ENCODE results near the gene RRP36.

The RRP36 gene

DNA sequence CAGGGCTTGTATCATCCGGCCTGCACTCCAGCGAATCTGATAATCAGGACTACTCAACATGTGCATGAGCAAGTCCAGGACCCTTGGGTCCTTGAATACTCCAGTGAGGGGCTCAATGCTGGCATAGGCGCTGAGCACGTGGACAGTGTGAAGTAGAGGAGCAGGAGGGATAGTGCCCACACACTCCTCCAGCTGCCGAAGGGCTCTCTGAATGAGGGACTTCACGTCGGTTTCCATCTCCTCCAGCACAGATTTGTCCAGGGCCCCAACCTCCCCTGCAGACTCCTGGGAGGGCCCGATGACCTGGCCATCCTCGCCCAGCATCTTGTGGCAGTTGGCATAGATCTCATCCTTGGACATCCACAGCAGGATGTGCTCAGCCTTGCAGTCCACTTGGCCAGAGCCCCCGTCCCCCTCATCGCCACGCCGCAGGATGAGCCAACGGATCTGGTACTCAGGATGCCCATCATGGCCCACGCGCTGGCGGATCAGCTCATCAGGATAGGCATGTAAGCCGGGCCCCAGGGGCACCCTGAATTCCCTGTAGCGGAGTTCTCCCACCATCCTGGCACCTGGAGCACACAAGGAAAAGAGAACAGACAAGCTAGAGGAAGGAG is 30.9 kb downstream of the RRP36 start:
- no peak overlapping the region for H3K4me3 ChIP-seq (ENCODE audit: insufficient read depth, low read depth, low read length, poor library complexity, severe bottlenecking)
- no peak for DNase-seq
- H3K27ac ChIP-seq (ENCODE audit: insufficient read depth, low read length, poor library complexity, severe bottlenecking), result no peak overlapping the region
- H3K4me1 ChIP-seq (ENCODE audit: control insufficient read depth, insufficient read depth, low read length, poor library complexity, severe bottlenecking), result peaks cover 15% of the 10 kb centered on the region
- no peaks in the 10 kb centered on the region for H3K9me3 ChIP-seq (ENCODE audit: control insufficient read depth, low read length)
- H3K27me3 ChIP-seq (replicated peaks; ENCODE audit: control insufficient read depth, insufficient read depth, low read length, poor library complexity, severe bottlenecking), result no peaks in the 10 kb centered on the region
- peaks cover 26% of the 10 kb centered on the region for H3K36me3 ChIP-seq (ENCODE audit: control insufficient read depth, insufficient read depth, low read length)

- H3K36me3 ChIP-seq (ENCODE audit: control insufficient read depth, insufficient read depth, low read length), result peaks cover 25% of the 10 kb centered on the region
- no peak for DNase-seq
- H3K9me3 ChIP-seq (ENCODE audit: control insufficient read depth, low read length), result no peaks in the 10 kb centered on the region
Measured at GRCh38 chr6:43052842-43053544, 31.6 kb downstream of the RRP36 start.

DNA sequence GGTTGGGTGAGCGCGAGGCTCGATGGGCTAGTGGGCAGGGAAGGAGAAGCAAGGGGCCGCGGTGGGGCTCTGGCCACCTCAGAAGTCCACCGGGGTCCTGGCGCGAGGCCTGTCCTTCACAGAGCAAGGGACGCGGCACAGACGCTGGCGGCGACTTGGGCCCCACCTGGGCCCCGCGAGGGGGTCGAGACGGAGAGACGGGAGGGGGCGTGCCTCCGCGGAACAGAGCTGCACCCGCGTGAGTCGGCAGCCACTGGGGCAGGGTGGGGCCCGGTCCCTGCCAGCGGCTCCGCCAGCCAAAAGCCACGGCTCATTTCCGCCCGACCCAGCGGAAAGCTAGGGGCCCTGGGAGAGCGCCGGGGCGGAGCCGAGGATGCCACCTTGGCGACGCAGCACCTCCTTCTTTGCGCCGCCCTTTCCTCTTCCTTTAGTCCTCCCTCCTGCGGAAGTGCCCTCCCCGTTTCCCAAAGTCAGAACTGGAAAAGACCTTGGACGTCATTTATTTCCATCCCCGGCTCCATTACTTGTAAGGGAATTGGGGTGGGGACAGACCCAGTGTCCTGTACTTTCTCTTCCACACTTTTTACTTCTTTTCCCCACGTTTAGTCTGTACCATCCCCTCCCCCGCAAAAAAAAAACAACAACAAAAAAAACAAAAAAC is 32.3 kb downstream of the RRP36 start, which contains the start of gene CUL7:
TSS of gene CUL7 (minus strand) at position 307 of the 661 bp plus-strand sequence. CDS start 1,063 bp downstream, outside the sequence.
- peaks cover 23% of the 10 kb centered on the region for H3K4me1 ChIP-seq (ENCODE audit: control insufficient read depth, insufficient read depth, low read length, poor library complexity, severe bottlenecking)
- H3K4me3 ChIP-seq (ENCODE audit: insufficient read depth, low read depth, low read length, poor library complexity, severe bottlenecking), result peak within 1 kb of the TSS; percentile 71
- H3K27me3 ChIP-seq (replicated peaks; ENCODE audit: control insufficient read depth, insufficient read depth, low read length, poor library complexity, severe bottlenecking), result no peaks in the 10 kb centered on the region
- peaks cover 23% of the 10 kb centered on the region for H3K36me3 ChIP-seq (ENCODE audit: control insufficient read depth, insufficient read depth, low read length)
- H3K9me3 ChIP-seq (ENCODE audit: control insufficient read depth, low read length), result no peaks in the 10 kb centered on the region
- peak; percentile 79 to 84 (median 82) for DNase-seq
- peak within 1 kb of the TSS; percentile 79 for H3K27ac ChIP-seq (ENCODE audit: insufficient read depth, low read length, poor library complexity, severe bottlenecking)

More at GRCh38 chr6:43052842-43053544, 31.6 kb downstream of the RRP36 start:
- Histone ChIP-seq H3K27me3 (replicated peaks; ENCODE audit: control insufficient read depth, insufficient read depth, low read length, poor library complexity, severe bottlenecking) (no peaks in the 10 kb centered on the region), H3K4me3 (ENCODE audit: insufficient read depth, low read depth, low read length, poor library complexity, severe bottlenecking) (peak overlapping the region; percentile 71), H3K4me1 (ENCODE audit: control insufficient read depth, insufficient read depth, low read length, poor library complexity, severe bottlenecking) (peaks cover 17% of the 10 kb centered on the region), H3K27ac (ENCODE audit: insufficient read depth, low read length, poor library complexity, severe bottlenecking) (peak overlapping the region; percentile 79)

DNA sequence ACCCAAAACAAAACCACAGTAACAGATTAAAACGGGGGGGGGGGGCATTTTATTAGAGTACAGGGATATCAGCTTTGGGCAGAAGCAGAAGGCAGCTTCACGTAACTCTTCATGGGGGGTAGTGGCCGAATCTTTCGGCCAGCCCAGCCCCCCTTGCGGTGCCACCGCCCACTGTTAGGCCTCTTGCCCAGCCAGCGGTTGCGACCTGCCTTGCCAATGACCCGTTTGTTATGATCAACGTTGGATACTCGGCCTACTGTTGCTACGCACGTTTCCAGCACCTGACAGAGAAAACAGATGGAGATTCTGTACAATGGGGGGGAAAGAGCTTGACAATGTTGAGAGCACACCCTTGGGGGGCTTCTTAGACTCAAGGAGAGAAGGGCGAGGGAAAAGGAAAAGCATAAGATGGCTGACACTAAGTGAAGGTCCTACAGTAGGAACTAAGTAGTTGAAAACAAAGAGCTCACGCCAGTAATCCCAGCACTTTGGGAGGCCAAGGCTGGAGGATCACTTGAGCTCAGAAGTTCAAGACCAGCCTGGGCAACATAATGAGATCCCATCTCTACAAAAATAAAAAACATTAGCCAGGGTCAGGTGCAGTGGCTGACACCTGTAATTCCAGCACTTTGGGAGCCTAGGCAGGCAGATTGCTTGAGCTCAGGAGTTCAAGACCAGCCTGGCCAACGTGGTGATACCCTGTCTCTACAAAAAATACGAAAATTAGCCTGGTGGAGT is 33.0 kb downstream of the RRP36 start:
- Histone ChIP-seq H3K4me1 (ENCODE audit: control insufficient read depth, insufficient read depth, low read length, poor library complexity, severe bottlenecking) (peaks cover 28% of the 10 kb centered on the region), H3K4me3 (ENCODE audit: insufficient read depth, low read depth, low read length, poor library complexity, severe bottlenecking) (peak overlapping the region; percentile 71), H3K9me3 (ENCODE audit: control insufficient read depth, low read length) (no peaks in the 10 kb centered on the region), H3K36me3 (ENCODE audit: control insufficient read depth, insufficient read depth, low read length) (peaks cover 18% of the 10 kb centered on the region), H3K27me3 (replicated peaks; ENCODE audit: control insufficient read depth, insufficient read depth, low read length, poor library complexity, severe bottlenecking) (no peaks in the 10 kb centered on the region), H3K27ac (ENCODE audit: insufficient read depth, low read length, poor library complexity, severe bottlenecking) (peak overlapping the region; percentile 79)
- no peak for DNase-seq

DNA sequence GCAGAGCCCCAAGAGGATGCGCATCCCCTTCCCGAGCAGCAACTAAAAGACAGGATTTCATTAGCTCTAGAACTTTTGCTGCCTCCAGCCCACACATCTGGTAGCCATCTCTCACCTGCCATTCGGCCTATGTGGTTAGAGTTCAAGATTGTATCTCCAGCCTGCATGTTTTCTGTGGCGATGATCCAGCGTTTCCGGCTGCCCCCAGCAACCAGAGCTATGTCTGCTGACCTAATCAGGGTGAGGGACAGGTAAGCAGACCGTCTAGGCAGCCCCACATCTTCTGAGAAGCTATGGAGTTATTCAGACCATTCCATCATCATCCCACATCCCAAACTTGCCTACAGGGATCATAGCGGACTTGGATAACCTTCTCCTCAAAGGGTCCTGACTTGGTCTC is 34.5 kb downstream of the RRP36 start:
- H3K27ac ChIP-seq (ENCODE audit: insufficient read depth, low read length, poor library complexity, severe bottlenecking), result no peak overlapping the region
- no peak for DNase-seq
- peaks cover 37% of the 10 kb centered on the region for H3K4me1 ChIP-seq (ENCODE audit: control insufficient read depth, insufficient read depth, low read length, poor library complexity, severe bottlenecking)

DNA sequence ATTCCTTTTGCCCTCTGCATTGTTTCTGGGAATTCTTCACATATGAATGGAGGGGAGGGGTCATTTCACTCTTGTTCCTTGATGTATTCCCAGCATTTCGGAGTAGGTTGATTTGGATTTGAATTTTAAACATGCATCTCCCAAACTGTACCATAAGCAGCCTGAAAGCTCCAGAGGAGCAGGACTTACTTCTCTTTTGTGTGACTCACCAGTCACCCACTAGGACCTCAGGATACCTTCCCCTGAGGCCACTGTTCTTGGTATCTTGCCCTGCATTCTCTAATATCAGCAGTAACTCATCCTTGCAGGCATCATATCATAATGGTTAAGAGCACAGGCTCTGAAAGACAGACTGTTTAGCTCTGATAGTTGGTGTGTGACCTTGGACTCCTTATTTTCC is 37.1 kb downstream of the RRP36 start:
- Histone ChIP-seq H3K27me3 (replicated peaks; ENCODE audit: control insufficient read depth, insufficient read depth, low read length, poor library complexity, severe bottlenecking) (no peaks in the 10 kb centered on the region), H3K9me3 (ENCODE audit: control insufficient read depth, low read length) (no peaks in the 10 kb centered on the region), H3K4me1 (ENCODE audit: control insufficient read depth, insufficient read depth, low read length, poor library complexity, severe bottlenecking) (peaks cover 26% of the 10 kb centered on the region), H3K27ac (ENCODE audit: insufficient read depth, low read length, poor library complexity, severe bottlenecking) (peak overlapping the region; percentile 89), H3K36me3 (ENCODE audit: control insufficient read depth, insufficient read depth, low read length) (peaks cover 17% of the 10 kb centered on the region), H3K4me3 (ENCODE audit: insufficient read depth, low read depth, low read length, poor library complexity, severe bottlenecking) (peak overlapping the region; percentile 97)
- no peak for DNase-seq

More for the DNA sequence above, 34.5 kb downstream of the RRP36 start:
- Histone ChIP-seq H3K27me3 (replicated peaks; ENCODE audit: control insufficient read depth, insufficient read depth, low read length, poor library complexity, severe bottlenecking) (no peaks in the 10 kb centered on the region), H3K9me3 (ENCODE audit: control insufficient read depth, low read length) (no peaks in the 10 kb centered on the region), H3K4me3 (ENCODE audit: insufficient read depth, low read depth, low read length, poor library complexity, severe bottlenecking) (no peak overlapping the region), H3K36me3 (ENCODE audit: control insufficient read depth, insufficient read depth, low read length) (peaks cover 12% of the 10 kb centered on the region)

- Histone ChIP-seq H3K27me3 (replicated peaks; ENCODE audit: control insufficient read depth, insufficient read depth, low read length, poor library complexity, severe bottlenecking) (no peaks in the 10 kb centered on the region), H3K9me3 (ENCODE audit: control insufficient read depth, low read length) (no peaks in the 10 kb centered on the region), H3K4me3 (ENCODE audit: insufficient read depth, low read depth, low read length, poor library complexity, severe bottlenecking) (peak within 1 kb of the TSS; percentile 97), H3K27ac (ENCODE audit: insufficient read depth, low read length, poor library complexity, severe bottlenecking) (peak within 1 kb of the TSS; percentile 89), H3K4me1 (ENCODE audit: control insufficient read depth, insufficient read depth, low read length, poor library complexity, severe bottlenecking) (peaks cover 22% of the 10 kb centered on the region), H3K36me3 (ENCODE audit: control insufficient read depth, insufficient read depth, low read length) (peaks cover 17% of the 10 kb centered on the region)
- DNase-seq, result peak; percentile 93 to 98 (median 96)
Measured at GRCh38 chr6:43059168-43060033, 38.0 kb downstream of the RRP36 start, which contains the start of the genes KLC4 and MRPL2. Gene KLC4 (plus strand): TSS chr6:43059631. CDS start chr6:43061336, 1,705 bp downstream. Gene MRPL2 (minus strand): TSS chr6:43059434. CDS start chr6:43059381, 53 bp downstream.

DNA sequence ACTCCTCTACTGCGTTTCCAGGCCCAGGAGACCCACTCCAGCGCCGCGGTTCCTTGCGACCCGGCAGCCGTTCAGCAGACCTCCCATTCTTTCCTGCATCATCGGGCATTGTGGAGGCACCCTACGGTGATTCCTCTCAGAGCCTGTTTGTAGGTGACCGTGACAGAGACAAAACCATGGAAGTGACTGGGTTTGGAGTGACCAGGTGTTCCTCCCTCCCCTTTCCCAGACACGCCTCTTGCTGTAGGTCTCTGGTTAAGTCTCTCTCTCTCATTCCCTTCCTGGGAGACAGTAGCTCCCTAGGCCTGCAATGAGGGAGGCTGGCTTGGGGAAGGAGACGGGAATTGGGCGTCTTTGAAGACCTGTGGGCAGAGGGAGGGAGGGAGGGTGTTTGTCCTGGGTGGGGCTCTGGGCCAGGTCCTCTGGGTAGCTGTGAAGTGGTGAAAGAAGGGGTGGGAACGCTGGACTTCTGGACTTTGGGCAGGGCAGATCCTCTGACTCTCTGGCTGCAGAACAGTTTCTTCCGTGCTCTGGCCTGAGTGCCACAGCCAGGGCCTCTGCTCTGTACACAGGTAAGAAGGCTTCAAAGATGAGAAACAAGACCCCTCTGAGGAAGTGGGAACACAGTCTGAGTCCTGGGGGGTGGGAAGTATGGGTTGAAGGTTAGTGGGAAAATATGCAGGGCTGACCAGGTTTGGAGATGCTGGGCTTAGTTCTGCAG is 38.8 kb downstream of the RRP36 start:
- DNase-seq, result no peak
- H3K4me1 ChIP-seq (ENCODE audit: control insufficient read depth, insufficient read depth, low read length, poor library complexity, severe bottlenecking), result peaks cover 22% of the 10 kb centered on the region
- H3K4me3 ChIP-seq (ENCODE audit: insufficient read depth, low read depth, low read length, poor library complexity, severe bottlenecking), result peak overlapping the region; percentile 97
- H3K27me3 ChIP-seq (replicated peaks; ENCODE audit: control insufficient read depth, insufficient read depth, low read length, poor library complexity, severe bottlenecking), result no peaks in the 10 kb centered on the region
- peak overlapping the region; percentile 89 for H3K27ac ChIP-seq (ENCODE audit: insufficient read depth, low read length, poor library complexity, severe bottlenecking)
- no peaks in the 10 kb centered on the region for H3K9me3 ChIP-seq (ENCODE audit: control insufficient read depth, low read length)
- H3K36me3 ChIP-seq (ENCODE audit: control insufficient read depth, insufficient read depth, low read length), result peaks cover 17% of the 10 kb centered on the region

Data from effector memory CD4-positive, alpha-beta T cell (primary cell).